Measurements from ENCODE around the gene VPS35.
"Not testable (repeated sequence)": the region's sequence is repeated elsewhere in the genome, so short reads cannot be mapped to it uniquely, and the experiment has no call there.

Gene VPS35

DNA sequence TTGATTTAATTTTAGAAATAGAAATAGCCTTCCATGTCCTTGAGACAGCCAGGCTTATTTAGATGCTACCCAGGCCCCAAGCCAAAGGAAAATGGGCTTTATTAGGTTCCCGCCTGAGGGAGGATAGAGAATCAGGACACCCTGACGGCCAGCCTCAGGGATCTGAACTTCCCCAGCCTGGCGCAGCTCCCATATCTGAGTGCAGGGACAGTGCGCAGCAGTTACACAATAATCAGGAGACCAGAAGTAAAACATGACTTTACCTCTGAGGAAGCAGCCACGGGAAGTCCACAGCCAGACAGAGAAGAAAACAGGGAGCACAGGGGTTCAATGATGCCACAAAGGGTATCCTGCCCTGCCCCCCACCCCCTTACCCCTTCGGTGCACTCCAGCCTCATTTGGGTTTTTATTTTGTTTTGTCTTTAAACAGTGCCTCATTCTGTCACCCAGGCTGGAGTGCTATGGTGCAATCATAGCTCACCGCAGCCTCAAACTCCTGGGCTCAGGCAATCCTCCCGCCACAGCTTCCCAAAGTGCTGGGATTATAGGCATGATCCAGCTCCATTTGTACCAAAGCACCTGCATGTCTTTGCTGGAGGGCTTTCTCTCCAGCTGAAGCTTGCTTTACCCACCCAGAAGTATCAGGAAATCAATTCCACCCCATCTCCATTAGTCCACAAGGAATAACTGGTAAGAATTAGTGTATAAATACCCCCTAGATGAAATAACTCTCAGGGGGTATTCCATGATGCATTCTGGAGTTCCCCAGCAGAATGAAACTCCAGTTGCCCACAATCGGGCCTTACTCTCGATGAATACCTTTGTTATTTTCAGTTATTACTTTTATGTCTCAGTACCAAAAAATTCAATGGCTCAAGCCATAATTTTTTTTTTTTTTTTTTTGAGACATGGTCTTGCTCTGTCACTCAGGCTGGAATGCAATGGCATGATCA is 22.4 kb upstream of the VPS35 start:
- no peak for DNase-seq

DNA sequence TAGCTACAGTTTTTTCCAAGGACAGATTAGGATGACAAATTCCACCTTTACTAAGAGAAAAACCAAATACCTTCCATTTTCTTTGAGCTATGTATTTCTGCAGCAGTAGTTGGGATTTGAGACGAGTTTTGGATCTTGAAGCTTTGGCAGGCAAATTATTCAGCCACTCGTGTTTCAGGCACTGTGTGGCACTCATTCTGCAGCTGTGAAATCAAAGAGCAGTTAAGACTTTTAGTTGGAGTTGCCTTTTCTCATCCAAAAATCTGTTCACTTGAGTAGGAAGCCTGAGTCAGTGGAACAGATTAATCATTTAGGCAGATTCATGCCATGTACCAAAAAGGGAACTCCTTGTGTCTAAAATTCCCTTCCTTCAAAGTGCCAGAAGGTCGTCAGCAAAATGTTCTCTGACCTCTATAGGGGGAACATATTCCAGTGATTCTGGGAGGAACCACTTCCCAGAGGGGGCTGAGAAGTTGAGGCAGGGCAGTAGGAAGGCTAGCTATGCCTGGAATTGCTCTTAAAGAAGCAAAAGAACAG is 20.6 kb upstream of the VPS35 start:
- DNase-seq, result no peak

DNA sequence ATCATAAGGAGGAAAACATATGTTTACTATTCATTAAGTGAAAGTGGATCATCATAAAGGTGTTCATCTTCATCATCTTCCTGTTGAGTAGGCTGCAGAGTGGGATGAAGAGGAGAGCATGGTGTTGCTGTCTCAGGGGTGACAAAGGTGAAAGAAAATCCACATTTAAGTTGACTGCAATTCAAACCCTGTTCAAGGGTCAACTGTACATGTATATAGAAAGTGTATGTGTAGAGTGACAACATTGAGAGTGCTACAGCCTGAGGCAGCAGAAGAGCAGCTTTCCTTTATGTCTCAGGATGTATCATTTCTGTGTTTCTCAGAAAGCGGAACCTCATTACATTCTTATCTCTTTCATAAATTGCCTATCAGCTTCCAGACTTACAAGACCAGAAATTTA is 17.7 kb upstream of the VPS35 start:
- no peak for DNase-seq

DNA sequence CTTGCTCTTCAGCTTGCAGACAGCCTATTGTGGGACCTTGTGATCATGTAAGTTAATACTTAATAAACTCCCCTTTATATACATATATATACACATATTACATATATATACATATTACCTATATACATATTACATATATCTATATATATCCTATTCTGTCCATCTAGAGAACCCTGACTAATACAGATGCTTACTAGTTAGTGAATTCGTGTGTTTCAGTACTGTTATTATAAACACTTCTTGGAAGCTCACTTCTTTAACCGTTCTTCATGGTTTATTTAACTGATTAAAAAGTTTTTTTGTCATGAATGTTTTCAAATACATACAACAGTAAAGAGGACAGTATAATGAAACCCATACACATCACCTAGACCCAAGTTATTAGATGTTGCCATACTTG is 13.1 kb upstream of the VPS35 start:
- DNase-seq, result no peak

DNA sequence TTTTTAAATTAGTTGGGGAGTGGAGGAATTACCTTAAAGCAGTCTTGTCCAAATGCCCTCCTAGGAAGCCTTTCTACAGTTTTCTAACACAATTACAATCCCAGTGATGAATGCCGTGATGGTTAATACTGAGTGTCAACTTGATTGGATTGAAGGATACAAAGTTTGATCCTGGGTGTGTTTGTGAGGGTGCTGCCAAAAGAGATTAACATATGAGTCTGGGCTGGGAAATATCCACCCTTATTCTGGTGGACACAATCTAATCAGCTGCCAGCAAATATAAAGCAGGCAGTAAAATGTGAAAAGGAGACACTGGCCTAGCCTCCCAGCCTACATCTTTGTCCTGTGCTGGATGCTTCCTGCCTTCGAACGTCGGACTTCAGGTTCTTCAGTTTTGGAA is 12.6 kb upstream of the VPS35 start:
- DNase-seq, result no peak

DNA sequence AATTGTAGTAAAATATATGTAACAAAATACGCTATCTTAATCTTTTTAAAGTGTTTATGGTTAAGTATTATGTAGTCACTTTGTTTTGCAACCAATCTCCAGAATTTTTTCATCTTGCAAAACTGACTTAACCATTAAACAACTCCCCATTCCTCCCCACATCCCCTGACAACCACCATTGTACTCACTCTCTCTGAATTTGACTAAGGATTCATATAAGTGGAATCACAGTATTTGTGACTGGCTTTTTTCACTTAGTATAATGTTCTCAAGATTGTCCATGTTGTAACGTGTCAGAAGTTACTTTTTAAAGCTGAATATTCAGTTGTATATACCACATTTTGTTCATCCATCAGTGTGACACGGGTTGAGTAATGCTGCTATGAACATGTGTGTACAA is 11.1 kb upstream of the VPS35 start:
- no peak for DNase-seq

DNA sequence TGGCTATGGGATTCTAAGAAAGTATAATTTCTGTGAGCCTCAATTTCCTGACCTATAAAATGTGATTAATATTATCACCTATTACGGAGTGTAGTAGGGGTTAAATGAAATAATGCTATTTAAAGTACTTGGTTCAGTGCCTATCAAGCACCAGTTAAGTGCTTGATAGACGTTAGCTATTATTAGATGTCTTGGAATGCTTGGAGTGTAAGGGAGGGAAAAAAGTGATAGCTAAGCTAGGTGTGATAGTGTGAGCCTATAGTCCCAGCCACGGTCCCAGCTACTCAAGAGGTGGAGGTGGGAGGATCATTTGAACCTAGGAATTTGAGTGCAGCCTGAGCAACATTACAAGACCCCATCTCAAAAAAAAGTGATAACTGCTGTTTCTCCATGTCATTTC is 8.0 kb upstream of the VPS35 start:
- no peak for DNase-seq

DNA sequence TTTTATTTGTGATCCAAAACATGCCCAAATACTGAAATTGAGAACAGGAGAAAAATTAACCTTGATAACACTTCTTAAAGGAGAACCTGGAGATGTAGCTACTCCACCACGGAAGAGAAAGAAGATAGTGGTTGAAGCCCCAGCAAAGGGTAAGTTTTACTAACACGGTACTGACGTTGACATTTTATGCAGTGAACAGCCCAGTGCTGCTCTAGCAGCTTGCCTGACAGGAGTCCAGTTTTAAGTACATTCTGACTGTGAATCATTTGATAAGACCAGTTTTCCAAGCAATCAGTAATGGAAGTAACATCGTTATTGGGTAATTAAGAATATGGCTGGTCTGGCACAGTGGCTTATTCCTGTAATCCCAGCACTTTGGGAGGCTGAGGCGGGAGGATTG is 7.0 kb upstream of the VPS35 start:
- no peak for DNase-seq

DNA sequence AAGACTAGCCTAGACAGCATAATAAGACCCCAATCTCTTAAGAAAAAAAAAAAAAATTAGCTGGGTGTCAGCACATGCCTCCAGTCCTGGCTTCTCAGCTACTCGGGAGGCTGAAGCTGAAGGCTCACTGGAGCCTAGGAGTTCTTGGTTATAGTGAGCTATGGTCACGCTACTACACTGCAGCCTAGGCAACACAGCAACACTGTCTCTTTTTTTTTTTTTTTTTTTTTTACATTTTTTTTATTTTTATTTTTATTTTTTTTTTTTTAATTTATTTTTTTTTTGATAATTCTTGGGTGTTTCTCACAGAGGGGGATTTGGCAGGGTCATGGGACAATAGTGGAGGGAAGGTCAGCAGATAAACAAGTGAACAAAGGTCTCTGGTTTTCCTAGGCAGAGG is 4.6 kb upstream of the VPS35 start:
- DNase-seq, result no peak

DNA sequence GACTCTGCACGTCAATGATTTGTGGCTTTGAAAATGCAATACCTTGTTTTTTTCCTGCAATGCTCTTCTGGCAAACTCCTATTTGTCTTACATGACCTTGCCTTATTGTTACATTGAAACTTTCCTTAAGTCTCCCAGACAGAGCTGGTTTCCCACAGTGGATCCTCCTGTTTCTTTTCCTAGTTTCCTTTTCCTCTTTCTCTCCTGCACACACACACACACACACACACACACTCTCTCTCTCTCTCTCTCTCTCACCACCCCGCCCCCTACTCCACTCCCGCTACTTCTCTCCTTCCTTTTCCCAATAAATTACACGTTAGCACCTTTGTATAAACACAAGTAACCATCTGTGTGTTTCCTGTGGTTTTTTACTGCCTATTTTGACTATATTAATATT is 2.7 kb upstream of the VPS35 start:
- no peak for DNase-seq

DNA sequence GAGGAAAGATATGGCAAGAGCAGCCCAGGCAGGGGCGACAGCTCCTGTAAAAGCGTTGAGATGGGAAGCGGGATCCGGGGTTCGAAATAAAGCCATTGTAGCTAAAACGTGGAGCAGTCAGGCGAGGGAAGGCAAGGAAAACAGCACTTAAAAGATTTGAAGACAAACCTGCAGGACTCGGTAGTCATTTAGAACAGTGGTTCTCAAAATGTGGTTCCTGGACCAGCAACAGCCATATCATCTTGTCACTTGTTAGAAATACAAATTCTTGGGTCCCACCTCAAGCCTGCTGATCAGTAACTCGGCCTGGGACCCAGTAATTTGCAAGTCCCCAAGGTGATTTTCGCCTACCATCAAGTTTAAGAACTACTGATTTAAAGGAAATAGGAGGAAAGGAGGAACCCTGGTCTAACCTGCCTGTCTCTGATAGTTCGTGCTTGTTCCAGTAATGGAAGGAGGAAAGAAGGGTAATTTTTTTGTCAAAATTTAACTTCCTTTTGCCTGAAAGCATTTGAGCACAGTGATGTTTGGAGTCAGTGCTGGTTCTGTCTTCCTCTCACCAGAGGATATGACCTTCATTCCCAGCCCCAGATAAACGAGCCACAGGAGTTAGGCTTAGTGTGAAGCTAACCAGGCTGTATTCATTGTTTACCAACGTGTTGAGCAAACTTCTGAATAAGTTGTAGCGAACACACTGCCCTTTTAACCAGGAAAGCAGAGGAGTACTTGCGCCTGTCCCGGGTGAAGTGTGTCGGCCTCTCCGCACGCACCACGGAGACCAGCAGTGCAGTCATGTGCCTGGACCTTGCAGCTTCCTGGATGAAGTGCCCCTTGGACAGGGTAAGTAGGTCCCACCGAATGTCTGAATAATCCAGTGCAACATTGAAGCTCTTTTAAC is 1.6 kb upstream of the VPS35 start:
- no peak for DNase-seq

DNA sequence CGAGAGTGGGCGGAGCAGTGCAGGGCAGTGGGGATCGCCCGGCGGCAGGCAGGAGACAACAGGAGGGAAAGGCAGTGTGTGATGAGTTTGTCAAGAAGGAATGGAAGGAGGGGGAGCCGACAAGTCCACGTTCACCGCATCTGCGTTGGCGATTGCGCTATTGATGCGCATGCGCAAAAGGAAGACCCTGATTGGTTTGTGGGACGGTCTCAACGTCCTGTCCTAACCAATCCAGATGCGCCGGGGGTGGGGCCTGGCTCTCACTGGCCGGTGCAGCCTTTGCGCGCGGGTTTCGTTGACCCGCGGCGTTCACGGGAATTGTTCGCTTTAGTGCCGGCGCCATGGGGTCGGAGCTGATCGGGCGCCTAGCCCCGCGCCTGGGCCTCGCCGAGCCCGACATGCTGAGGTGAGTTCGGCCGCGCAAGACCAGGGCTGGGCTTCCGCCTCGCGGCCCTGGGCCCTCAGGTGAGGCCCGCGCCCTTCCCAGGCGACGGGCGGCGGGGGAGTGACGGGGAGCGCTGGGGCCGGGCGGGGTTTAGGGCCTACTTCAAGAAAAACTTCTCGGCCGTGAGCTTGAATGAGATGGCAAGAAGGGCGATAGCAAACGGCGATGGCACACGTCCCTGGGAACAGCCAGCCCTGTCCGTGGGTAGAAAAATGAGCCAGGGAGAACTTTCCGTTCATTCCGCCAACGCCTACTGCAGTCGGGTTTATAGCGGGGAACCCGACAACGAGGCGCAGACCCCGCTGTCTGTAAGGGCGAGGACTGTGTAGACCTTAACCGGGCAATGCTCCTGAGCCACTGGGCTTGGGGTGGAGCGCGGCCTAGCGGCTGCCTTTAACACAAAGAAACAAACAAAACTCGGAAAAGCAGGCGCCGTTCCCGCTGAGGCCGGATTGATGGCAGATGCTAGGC is 645 bp upstream of the VPS35 start, which contains the start of gene ORC6:
Gene ORC6, plus strand, starts transcription at position 295 of the 916 bp plus-strand sequence. Its CDS starts 47 bp downstream, at position 342.
- peak; percentile 98 for DNase-seq

DNA sequence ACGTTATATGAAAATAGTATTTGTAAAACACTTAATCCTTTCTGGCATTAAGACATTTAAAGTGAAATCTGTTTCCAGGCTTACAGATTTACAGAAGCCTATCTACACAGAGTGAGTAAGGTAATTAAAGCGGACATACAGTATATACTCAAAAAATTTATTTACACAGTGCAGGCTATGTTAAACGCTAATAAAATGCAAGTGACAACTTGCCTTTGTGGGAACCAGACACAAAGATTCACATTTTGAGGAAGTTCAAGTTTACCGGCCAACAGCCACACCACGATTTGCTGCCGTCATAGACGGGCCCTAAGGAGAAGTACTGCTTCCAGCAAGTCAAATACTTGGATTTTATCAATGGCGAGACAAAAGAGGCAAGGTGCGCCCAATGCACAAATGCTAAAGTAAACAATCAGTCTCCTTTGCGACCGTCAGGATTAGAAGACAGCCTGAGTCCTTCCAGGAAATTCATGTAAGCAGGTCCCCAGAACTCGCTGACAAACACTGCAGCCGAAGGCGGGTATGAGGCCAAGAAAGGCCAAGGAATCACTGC is 801 bp downstream of the VPS35 start:
- no peak for DNase-seq

DNA sequence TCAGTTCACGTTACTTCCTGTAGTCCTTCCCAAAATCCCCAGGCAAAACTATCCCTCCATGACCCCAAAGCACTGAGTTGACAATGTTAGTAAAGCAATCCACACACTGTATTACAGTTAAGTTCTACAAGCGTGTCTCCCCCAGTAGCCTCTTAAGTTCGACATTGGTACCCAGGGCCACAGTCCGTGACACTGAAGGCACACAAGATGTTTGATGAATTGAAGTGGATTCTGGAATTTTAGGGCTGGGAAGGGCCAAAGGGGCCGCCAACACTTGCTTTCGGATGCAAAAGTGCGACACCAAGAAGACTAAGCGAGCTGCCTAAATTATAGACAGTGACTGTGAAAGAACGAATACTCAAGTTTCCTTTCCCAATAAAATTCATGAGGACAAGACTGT is 1.5 kb downstream of the VPS35 start:
- no peak for DNase-seq

DNA sequence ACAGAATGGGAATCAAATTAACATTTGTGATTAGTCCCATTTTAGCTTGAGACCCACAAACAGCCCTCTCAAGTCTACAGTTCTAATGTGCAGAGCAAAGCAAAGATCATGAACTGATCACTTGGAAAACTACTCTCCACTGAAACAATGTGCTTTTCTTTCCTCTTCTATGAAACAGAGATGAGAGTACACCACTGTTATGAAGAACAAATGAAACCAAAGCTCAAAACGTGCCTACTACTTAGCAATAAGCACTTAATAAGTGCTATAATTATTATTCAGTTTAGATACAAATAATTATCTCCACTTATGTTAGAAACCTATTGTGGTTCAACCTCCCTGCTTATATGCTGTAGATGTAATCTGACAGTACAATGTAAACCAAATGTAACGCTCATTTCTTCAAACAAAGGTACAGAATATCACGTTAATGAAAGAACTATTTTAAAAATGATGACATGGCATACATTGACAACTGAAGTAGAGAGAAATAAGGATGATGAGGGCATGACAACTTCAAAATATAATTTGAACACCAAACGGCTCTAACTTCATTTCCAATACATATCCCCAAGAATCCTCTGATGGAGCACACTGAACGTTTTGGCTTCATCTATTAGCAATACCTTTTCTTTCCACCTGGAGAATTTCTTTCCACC is 2.0 kb downstream of the VPS35 start:
- no peak for DNase-seq

DNA sequence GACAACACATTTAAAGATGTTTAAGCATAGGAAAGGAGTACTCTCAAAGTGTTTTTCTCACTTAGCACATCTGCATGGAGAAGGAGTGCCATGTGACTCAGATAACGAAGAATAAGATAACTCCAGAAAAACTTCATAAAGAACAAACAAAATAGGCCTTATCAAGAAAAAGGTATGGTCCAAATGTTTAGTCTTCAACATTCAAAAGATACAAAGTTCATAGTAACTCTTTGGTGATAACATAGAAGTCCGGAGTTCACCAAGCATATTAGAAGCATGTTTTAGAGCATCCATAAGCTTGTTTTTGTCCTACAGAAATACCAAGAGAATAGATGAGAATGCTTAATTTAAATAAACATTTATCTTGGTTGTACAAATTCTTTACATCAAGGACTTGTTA is 7.1 kb downstream of the VPS35 start:
- DNase-seq, result not testable (repeated sequence)

DNA sequence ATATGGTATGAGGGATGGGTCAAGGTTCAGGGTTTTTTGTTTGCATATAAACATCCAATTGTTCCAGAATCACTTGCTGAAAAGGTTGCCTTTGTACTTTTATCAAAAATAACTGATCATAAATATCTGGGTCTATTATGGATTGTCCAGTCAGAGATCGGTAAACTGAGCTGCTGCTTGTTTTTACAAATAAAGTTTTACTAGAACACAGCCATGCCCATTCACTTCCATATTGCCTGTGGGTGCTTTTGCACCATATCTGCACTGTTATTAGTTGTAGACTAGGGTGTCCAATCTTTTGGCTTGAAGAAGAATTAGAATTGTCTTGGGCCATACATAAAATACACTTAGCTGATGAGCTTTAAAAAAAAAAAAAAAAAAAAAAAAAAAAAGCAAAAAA is 11.0 kb downstream of the VPS35 start:
- not testable (repeated sequence) for DNase-seq

DNA sequence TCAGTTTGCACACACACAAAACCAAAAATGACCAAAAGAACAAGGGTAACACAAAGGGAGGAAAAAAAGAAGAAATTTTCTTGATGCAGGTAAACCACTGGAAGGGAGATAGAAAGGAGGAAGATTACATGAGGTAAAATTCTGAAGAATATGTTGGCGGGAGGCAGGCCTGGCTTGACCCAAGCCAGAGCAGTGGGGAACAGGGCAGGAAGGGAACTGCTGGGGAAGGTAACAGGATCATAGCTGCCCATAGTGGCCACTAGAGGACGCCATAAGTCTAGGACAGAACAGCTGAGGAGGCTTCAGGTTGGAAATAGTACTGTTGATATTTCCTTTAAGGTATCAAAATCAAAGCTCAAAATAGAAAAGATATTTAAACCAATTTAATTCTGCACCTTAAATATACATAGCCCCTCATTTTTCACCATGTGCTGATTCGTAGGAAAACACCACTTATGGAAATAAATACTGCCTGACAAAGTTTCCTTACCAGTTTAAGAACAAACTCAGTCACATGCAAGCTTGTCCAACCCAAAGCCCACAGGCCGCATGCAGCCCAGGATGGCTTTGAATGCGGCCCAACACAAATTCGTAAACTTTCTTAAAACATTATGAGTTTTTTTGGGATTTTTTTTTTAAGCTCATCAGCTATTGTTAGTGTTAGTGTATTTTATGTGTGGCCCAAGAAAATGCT is 15.5 kb downstream of the VPS35 start:
- DNase-seq, result peak; percentile 25

DNA sequence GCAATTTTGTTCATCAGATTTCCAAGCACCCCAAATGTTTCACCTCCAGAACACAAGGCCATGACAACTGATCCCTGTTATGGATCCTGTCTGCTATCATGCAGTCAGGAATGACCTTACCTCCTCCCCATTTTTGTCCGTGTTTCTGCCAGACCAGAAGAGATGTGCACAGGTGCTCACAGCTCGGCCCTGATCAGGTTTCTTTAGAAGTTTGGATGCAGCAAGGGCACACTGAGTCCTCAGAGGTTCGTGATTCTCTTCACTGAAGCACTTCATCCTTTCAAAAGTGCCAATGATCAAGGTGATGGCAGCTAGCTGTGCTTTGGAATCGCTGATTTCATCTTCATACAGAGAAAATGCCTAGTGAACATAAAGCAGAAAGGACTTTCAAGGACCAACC is 26.9 kb downstream of the VPS35 start:
- DNase-seq, result no peak

DNA sequence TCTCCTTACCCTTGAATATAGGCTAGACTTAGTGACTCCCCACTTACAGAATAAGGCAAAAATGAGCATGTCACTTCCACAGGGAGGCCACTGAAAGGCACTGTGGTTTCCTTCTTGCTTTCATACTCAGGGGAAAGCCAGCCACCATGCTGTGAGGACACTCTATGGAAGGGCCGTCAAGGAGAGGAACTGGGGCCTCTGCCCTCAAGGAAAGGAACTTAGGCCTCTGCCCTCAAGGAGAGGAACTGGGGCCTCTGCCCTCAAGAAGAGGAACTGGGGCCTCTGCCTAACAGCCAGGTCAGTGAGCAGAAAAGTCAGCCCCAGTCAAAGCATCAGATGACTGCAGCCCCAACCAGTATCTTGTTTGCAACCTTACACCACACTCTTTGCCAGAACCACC is 30.1 kb downstream of the VPS35 start:
- DNase-seq, result no peak

DNA sequence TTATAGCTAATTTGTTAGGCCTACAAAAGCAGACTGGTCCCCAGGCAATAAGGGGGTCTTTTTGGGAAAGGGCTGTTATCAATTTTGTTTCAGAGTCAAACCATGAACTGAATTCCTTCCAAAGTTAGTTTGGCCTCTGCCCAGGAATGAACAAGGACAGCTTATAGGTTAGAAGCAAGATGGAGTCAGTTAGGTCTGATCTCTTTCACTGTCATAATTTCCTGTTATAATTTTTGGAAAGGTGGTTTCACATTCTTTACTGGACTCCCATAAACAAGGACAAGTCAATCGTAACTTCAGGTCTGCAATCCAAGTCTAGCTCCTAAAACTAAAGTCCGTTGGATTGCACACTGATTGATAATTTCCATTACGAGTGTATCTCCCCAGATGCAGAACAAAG is 37.7 kb downstream of the VPS35 start:
- DNase-seq, result no peak
